Activated effector memory CD4-positive, alpha-beta T cell treated with Interleukin-2 at 50 U/mL for 16 hours (primary cell): ENCODE results near the gene THSD4.

Experiments
- DNase-seq: peaks from one replicate; pipeline ENCODE4 v3.0.0-alpha.2; 2020

Gene THSD4

DNA sequence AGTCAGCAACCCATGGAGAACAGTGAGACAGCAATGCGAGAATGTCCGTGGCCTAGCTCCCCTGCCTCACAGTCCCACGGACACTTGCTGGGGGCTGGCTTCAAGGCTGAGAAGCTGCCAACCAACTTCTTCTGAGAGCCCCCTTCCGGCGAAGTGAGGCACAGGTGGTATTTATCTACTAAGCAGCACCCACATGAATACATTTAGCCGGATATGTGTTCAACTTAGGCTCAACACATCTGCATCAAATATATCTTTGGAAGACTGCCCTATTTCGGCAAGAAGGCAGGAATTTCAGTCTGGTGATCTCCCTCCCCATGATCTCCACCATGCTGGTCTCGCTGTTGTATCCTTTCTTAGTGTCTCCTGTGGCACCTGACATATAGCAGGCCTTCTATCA, 354.1 kb downstream of the THSD4 start:
- DNase-seq = no peak

DNA sequence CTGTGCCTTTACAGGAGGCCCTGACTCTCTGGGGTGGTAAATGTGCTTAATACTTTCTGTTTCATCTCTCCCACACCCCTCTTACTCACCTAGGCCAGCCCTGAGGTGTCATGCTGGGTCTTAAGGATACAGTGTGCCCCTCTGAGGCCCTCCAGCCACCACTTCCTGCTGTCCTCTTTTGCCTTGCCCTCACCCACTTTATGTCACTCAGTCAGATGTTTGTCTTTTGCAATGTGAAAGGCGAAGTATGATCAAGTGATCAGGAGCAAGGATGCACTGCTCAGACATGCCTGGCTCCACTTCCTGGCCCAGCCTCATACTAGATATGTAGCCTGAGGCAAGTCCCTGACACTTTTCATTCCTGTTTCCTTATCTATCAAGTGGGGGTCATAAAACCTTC, 356.1 kb downstream of the THSD4 start:
- no peak for DNase-seq

DNA sequence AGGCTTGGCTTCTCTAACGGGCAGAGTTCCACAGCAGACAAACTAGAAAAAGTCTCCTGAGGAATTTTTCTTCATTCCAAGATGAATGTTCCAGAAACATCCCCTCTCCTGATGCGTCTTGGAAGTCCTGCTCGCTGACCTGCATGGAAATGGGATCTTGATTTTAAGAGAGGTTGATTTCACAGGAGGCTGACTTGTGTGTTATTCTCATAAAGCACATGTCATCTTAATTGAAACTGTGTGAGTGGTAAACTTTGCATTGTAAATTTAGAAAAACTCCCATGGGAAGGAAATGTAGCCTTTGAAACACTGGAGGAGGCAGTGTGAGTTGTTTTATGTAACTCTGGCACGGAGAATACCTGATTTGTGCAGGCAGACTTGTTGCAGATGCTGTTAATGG, 357.3 kb downstream of the THSD4 start:
- DNase-seq = no peak

DNA sequence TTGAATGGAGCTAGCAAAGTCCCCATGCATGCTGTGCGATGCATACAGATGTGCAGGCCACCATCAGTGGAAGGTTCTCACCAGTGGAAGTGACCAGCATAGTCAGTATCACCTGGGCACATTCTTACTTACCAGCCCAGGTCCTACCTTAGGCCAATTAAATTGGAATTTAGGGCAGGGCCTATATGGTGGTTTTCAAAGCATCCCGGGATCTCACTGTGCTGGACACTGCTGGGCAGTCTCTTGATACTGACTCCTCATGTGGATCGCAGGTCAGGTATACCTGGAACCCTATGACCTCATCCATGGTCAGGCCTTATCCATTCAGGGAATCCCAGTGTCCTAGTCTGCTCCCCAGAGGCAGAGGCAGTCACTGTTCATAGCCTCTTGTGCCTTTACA, 358.5 kb downstream of the THSD4 start:
- DNase-seq = no peak

DNA sequence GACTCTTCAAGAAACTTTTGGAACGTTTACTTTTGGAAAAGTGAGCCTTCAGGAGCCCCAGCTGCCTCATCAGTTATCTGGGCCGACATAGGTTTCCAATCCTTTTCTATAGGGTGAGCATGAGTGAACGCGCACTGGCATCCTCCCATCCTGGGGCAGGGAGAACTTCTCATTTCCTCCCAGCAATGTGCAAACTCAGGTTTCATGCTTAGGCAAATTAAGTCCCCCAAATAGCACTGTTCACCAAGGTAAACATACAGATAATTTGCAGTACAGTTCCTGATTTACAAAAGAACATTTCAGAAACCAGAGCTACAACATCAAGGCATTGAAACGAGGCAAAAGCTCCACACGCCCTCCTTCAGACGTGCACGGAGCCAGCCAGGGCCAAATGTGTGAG, 361.6 kb downstream of the THSD4 start:
- DNase-seq = no peak

DNA sequence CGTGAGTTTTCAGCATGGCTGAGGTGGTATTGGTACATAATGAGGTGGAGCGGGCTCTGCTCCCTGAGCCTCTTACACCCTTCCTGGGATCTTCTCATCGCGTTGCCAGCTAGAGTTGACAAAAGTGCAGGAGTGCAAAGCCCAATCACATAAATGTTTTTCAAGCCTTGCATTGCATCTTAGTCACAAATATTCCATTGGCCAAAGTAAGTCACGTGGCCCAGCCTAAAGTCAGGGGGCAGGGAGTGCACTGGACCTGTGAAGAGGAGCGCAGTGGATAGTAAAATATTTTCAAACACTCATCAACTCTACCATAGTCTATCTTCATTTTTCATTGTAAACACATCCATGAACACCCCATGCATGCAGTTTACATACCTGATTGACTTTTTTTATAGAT, 365.3 kb downstream of the THSD4 start:
- DNase-seq = no peak

DNA sequence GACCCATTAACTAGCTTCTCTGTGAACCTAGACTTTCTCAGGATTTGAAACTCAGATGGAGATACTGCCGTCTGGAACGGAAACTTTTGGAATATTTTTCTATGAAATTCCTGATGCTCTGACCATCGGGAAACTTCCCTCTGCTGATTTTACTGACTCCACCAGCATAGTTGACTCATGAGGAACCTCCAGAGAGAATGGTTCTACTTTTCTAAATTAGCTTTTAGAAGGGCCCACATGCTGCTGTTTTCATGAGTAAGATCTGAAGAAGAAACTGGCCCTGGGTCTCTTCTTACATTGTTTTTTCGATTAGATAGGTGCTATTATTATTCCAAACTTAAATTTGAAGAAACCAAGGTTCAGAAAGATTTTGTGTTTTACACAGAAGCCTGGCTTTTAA, 368.8 kb downstream of the THSD4 start:
- DNase-seq = no peak

DNA sequence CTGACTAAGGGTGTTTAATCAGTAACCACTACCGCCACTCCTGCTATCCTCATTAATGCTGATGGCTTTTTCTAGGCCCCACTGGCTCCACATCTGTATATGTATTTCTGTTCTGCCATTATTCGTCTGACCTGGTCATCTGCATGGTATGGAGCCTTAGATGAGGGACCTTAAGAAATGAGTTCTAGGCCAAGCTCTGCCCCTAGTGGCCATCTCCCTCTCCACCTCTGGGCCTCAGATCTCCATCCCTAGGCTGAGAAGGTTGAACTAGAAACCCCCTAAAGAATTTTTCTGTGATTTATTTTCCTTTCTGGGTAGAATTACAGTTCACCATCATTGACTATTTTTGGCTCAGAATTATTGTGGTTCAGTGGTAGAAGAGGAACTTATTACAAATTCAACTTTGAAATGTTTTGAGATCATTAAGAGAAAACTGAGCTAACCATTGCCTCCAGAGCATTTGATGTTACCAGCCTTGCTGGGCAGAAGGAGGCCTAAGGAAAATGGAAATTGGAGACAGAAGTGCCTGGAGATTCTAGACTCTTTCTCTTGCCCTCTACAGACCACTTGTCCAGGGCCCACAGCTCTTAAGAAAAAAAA, 369.9 kb downstream of the THSD4 start:
- DNase-seq = no peak

DNA sequence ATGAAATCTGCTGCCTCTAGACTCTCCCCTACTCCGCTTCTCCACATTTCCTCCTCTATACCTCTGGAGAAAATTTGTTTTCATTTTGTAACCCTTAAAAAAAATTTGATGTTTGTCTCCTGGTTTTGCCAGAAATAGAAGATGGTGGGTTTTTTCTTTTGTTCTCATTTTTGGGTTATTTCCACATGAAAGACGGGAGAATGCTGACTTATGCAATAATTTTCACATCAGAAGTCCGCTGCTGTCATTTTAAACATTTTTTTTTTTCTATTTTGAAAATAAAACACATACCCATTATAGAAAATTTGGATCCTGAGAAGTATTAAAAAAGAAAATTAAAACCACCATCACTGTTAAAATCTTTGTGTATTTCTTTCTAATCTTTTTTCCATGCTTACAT, 374.3 kb downstream of the THSD4 start:
- no peak for DNase-seq

DNA sequence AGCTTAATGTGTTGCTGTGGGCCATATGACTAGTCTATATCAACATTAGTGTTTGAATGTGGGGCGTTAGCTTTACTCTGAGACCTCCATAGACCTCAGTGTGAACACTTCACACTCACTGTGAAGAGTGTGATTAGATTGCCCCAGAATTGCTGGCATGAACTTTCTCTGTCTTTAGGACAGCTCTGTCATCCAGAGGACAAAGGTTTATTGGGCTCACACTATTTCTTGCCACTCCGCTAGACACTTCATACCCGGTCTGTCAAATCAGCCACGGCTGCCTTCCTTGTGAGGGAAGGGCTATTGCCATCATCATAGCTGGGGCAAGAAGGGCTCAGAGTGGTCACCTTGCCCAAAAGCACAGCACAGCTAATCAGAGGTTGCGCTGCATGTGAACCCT, 378.3 kb downstream of the THSD4 start:
- no peak for DNase-seq

DNA sequence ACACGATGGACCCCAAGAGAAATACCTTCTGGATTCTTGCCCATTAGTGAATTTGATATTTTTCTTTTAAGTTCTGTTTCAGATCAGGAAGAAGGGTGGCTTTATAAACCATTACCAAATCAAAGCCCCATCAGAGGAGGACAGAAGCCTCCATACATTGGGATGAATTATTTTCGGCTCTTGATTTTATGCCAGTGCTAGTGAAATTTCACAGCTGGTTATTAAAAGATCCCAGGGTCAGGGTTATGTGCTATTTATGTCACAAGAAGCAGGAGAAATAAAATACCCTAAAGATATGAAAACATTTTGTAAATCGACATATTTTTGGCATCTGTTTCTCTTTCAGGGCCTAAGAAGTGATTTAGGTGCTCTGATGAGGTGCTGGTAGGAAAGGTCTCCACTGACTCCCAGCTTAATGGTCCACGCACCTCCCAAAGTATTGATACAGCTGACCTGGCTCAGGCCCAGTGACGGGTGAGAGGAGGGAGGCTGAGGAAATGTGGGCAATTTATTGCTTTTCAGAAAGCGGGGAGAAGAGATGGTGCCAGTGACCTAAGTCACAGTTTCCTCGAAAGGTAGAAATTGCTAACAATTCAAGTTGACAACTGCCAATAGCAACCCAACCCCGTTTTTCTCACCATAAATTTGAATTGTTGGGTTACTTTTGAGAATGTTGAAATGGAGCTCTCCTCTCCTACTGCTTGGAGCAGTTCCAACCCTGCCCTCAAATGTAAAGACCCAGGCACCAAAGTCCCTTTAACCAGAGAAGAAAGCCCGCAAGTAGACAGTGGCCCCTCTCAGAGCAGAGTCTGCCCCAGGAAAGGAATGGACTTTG, 379.5 kb downstream of the THSD4 start:
- no peak for DNase-seq

DNA sequence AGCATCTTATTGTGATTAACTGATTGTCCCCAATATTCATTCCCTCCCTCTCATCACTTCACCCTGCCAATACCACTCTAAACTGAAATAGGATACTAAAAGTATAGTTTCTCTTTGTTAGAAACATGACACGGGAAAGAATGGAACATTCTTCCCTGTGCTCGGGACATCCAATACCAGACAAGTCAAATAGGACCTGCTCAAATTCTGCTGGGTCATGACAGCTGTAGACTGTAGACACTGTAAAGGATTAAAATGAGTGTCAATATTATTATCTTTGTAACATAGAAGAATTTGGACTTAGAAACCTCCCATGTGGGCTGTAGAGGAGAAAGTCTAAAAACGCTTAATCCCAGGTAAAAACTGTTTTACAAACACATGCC, 380.1 kb downstream of the THSD4 start:
- no peak for DNase-seq

DNA sequence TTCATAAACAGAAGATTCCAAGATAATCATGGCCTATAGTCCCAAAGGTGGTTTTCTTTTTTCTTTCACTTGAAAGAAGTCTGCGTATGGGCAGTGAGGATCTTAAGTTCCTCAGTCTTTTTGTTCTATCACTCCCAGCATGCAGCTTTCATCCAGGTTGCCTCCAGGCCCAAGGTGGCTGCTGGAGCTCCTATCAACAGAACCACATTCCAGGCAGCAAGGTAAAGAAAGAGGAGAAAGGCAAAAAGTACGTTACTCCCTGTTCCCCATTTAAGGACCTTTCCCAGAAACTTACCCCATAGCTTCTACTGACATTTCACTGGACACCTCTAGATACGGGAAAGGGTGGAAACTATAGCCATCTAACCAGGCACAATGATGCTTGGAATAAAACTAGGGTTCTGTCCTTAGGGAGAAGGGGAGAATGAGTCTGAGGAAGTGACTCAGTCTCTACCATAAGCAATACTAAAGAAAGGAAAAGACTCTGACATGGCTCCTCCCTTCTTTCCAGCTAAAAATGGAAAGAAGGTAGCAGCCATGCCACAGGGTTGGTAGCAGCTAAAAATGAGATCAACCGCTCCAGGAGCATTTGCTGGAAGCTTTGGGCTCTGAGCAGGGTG, 381.2 kb downstream of the THSD4 start:
- no peak for DNase-seq

DNA sequence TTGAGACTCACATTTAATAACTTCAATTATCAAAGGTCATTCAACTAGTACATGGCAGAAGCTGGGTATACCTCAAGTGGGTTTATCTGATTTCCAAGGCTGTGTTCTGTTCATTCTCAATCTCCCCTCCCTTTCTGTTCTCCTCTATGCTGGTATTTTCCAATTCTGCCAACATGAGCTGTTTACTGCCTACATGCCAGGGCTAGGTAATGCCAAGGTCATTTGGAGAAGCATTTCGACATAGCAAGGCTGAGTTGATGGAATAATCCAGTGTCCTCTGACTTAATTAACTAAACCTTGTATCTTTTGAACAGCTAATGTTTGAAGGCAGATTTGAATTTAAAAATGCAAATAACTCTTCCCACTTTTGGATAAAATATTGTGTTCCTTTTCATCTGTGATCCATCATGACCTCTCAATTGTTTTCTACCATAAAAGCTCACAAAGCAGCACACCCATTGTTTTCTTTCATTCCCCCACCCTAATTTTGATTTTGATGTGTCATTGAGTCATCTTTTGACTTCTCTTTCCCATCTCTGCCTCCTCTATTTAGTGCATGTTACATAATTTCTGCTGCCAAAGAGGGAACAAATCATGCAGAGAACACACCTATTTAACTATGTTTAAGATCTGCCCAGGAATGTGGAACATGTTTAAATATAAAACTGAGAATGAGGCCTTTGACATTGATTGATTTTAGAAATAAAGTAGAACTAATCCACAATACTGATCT, 386.2 kb downstream of the THSD4 start:
- DNase-seq = no peak

DNA sequence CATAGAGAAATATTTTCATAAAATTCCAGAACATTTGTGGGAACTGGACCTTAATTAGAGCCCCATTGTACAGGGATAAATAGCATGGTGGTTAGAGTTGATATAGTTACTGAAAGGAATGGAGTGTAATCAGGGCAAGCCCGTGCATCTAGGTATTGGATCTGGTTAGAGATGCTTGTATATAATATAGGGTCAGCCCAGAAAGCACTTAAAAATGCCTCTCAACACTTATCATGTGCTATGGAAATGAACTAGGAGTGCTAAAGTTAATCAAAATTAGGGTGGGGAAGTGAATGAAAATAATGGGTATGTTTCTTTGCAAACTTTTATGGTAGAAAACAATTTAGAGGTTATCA, 386.8 kb downstream of the THSD4 start:
- DNase-seq = no peak

DNA sequence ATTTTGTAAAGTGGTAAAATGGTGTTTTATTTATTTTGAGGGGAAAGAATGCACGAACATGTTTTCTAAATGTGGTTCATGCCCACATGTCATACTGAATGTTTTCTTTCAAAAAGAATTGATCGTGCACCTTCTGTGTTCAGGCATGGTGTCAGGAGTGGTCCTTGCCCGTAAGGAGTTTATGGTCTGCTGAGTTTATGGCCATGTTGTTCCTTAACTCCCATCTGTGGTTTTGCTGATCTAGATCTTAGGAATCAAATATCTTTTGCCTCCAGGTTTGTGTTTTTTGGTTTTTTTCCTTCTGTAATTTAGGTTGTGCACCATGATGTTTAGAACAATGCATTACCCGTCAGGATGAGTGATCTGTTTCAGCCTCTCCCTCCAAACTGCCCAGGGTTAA, 390.7 kb downstream of the THSD4 start:
- no peak for DNase-seq

DNA sequence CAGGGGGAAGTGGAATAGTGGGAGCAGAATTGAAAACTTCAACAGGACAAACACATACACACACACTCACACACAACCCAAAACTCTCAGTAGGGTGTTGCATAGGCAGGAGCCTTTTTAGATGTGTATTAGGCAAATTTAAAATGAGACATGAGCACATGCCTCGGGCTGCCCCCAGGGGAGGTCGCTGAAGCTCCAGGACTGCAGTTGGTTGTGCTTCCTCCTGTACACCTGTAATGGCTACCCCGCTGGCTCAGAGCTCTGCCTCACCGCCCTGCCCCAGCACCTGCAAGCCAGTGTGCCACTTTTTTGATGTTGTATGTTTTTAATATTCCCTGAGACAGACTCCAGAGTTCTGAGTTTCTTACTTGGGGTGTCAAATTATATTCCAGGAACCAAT, 391.7 kb downstream of the THSD4 start:
- no peak for DNase-seq

DNA sequence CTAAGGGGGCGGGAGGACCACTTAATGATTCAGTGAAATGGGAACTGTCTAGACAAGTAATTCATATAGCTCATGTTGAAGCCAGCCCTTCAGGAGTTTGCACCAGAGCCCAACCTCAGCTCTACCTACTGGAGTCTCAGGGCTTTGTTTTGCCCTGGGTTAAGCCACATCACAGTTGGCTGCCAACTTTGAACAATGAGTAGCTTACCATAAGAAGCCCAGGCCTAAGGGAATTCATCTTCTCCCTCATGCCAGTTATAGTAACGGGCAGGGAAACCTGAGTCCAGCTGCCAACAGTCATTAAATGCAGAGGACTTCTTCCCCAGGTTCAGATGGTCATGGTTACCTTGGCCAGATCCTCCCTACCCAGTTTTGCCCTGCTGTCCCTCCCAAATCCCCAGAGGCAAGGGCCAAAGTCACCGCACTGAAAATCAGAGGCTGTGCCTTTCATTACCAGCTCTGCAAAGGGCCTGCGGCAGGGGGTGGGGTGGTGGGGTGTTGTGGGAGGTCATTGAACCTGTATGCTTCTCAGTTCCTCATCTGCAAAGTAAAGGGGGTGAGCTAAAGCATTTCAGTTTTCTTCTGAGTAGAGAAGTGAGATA, 392.9 kb downstream of the THSD4 start:
- no peak for DNase-seq

DNA sequence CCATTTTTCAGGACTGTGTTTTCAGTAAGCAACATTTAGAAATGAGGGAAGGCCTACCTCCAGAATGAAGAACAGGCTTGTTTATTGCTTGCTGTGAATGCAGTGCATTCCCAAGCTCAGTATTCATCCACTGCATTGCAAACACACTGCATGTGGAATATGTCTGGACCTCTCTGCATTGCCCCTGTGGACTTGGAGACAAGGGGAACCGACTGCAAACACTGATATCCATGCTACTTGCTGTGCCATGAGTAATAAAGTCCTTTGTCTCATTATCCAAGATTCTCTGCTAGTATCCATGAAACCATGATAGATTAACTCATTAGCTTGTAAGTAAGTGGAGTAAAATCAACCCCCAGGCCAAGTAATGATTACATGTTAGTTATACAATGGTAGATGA, 393.9 kb downstream of the THSD4 start:
- DNase-seq = no peak

DNA sequence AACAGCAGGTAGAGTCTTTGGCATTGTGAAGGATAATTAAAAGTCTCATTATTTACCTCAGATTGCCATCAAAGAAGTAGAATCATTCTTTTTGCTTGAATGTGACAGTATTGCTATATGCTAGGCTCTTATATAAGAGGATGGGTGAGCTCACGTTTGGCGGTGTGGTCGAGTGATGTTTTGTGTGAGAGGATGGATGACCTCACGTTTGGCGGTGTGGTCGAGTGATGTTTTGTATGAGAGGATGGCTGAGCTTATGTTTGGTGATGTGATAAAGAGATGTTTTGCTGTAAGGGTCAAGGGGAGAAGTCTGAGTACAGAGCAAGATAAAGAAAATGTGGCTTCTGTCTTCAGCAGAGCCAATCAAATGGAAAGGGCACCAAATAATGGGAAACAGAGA, 395.5 kb downstream of the THSD4 start:
- DNase-seq = no peak

DNA sequence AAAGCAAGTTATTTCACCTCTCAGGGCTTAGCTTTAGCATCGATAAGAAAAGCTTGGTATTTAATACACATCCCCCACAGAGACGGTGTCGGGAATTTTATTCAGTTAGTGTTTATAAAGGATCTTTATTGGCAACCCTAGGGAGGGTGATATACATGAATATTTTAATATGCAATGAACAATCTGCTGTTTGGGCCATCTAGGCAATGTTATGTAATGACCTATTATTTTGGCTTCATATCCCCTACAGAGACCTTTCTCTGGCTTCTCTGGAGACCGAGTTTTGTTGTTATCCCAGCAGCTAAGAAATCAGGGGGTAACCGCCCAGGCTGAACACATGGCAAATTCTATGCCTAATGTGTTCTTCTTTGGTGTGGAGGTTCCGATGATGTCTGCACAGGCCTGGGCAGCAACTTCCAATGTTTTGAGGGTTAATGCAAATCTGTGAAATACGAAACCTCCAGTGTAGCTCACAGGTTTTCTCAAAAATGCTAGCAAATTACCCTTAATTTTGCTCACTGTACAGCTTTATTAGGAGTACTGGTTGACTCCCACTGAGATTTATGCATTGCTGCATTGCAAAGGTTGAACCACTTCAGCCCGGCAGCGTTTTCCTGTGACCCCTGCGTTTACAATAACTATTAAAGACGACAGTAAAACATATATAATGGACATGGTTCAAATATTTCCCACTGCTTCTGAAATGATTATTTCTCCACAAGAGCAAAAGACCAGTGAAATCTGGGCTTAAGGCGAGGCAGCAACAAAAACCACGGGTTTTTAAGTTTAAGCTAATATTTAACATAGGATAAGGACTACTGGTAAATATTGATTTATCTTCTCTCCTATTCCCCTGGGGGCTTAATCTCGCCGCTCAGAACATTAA, 396.8 kb downstream of the THSD4 start:
- no peak for DNase-seq

DNA sequence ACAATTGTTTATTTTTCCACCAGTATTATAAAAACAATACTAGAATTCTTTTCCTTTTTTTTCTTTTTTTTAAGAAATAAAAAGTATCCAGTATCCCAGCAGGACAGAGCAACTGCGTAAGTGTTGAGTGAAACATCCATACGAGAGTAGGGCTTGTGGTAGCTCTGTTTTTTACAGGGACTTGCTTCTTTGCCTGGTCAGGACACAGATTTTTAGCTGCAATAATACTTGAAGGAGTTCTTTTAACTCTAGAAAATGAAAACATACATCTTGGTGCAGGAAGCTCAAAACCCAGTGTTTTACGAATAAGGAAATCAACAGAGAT, 397.4 kb downstream of the THSD4 start:
- no peak for DNase-seq
